Peyer's patch (tissue), 4 donors: Measurements from ENCODE around the gene TEX26. TPM values are rescaled to one million over a fixed set of nuclear protein-coding genes. Genes with fewer than 3 reads are reported as not detected.

Experiments
- DNase-seq, 3 donors: peaks; one replicate each; pipeline ENCODE4 v3.0.0-alpha.2; 2017 to 2019
- H3K27ac ChIP-seq, 4 donors: fragments of 200-600 bp; sonication (generic); one replicate each; pipeline ENCODE4 v1.5.1; 2016 to 2019
- H3K27me3 ChIP-seq, 2 donors: fragments of 200-600 bp; sonication (generic); one replicate each; pipeline ENCODE4 v1.5.1; 2019
- H3K36me3 ChIP-seq, 3 donors: fragments of 200-600 bp; sonication (generic); one replicate each; pipeline ENCODE4 v1.5.1; 2016 to 2019
- H3K4me1 ChIP-seq, 4 donors: fragments of 200-600 bp; sonication (generic); one replicate each; pipeline ENCODE4 v1.5.1; 2016 to 2019
- H3K4me3 ChIP-seq, 4 donors: fragments of 200-600 bp; sonication (generic); 1 replicate in 3 of 4; 2 replicates in 1 of 4; pipeline ENCODE4 v1.5.1; 2016 to 2019; ENCODE audit warnings: mild to moderate bottlenecking in 1 of 4
- H3K9me3 ChIP-seq, 4 donors: fragments of 200-600 bp; sonication (generic); one replicate each; pipeline ENCODE4 v1.5.1; 2016 to 2019; ENCODE audit warnings: mild to moderate bottlenecking in 1 of 4
- POLR2A ChIP-seq, 2 donors: fragments of 450-650 bp; IDR thresholded peaks; one replicate each; pipeline ENCODE4 v1.5.1; 2017; ENCODE audit warnings: antibody characterized with exemption in 2 of 2, mild to moderate bottlenecking in 2 of 2, moderate library complexity in 2 of 2
- total RNA-seq, 4 donors: library from RNA; depleted of rRNA; stranded (reverse); fragments of >200 nt; gene quantifications; one replicate each; pipeline ENCODE4 v1.1.0, GENCODE V29; 2016
- TF ChIP-seq, protein P1 (sequence below), 6 experiments: fragments of 450-650 bp in 4 of 6; fragments of 200-600 bp in 2 of 6; sonication (generic) in 1 of 6; IDR thresholded peaks; one replicate each; pipeline ENCODE4 v1.5.1; 2017 to 2019; ENCODE audit warnings: antibody characterized with exemption in 6 of 6, mild to moderate bottlenecking in 3 of 6, moderate library complexity in 1 of 6

The TEX26 gene
- total RNA-seq, 4 donors from 2014 or later = not detected

- Histone ChIP-seq H3K27me3 (peaks cover 0 to 18% of the 10 kb centered on the region in 2 donors), H3K4me3 (no peak overlapping the region), H3K4me1 (peaks cover 0 to 16% (median 0%) of the 10 kb centered on the region in 4 donors), H3K9me3 (no peaks in the 10 kb centered on the region), H3K36me3 (no peaks in the 10 kb centered on the region), H3K27ac (no peak overlapping the region)
- no peak for DNase-seq
- TF ChIP-seq, protein P1, sequence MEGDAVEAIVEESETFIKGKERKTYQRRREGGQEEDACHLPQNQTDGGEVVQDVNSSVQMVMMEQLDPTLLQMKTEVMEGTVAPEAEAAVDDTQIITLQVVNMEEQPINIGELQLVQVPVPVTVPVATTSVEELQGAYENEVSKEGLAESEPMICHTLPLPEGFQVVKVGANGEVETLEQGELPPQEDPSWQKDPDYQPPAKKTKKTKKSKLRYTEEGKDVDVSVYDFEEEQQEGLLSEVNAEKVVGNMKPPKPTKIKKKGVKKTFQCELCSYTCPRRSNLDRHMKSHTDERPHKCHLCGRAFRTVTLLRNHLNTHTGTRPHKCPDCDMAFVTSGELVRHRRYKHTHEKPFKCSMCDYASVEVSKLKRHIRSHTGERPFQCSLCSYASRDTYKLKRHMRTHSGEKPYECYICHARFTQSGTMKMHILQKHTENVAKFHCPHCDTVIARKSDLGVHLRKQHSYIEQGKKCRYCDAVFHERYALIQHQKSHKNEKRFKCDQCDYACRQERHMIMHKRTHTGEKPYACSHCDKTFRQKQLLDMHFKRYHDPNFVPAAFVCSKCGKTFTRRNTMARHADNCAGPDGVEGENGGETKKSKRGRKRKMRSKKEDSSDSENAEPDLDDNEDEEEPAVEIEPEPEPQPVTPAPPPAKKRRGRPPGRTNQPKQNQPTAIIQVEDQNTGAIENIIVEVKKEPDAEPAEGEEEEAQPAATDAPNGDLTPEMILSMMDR (IDR thresholded peaks at IDR 0.05) = no peak
- no peak for TF ChIP-seq POLR2A (IDR thresholded peaks at IDR 0.05)
Measured at GRCh38 chr13:30904043-30904442, 28.4 kb upstream of the TEX26 start.

DNA sequence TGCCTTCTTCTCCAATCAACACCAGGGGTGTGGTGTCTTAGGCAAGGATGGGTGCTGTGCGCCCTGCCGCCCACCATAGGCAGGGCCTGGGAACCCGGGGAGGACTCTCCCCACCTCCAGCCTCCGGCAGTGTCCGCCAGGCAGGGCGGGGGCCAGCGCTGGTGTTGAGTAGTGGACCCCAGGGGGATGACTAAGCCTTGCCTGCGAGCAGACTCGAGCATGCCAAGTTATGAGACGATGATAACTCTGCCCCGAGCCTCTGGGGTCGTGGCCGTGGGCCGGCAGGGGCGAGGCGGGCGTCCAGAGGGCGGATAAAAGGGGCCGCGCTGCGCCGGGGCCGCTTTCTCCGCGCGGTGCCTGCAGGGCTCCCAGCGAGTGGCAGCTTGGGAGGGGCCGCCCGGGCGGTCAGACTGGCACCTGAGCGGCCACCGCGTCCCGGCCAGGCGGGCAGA, 26.5 kb upstream of the TEX26 start, which contains the start of gene MEDAG:
Gene MEDAG (plus strand): TSS at position 340 of the 452 bp plus-strand sequence. CDS start 245 bp downstream, outside the sequence.
- Histone ChIP-seq H3K4me3 (peak within 1 kb of the TSS in 3 of 4 donors; percentile 24 to 46 (median 34)), H3K27me3 (peaks cover 0 to 18% of the 10 kb centered on the region in 2 donors), H3K36me3 (no peaks in the 10 kb centered on the region), H3K9me3 (no peaks in the 10 kb centered on the region), H3K4me1 (peaks cover 0 to 16% (median 0%) of the 10 kb centered on the region in 4 donors), H3K27ac (peak within 1 kb of the TSS; percentile 25 to 75 (median 46))
- TF ChIP-seq, protein P1 (IDR thresholded peaks at IDR 0.05) = no peak
- no peak for TF ChIP-seq POLR2A (IDR thresholded peaks at IDR 0.05)
- peak in 1 of 3 donors; percentile 57 for DNase-seq

GRCh38 chr13:30906411-30907051, 25.9 kb upstream of the TEX26 start:
- Histone ChIP-seq H3K27ac (peak overlapping the region; percentile 25 to 75 (median 46)), H3K27me3 (peaks cover 0 to 18% of the 10 kb centered on the region in 2 donors), H3K4me3 (peak overlapping the region in 3 of 4 donors; percentile 24 to 46 (median 34)), H3K4me1 (peaks cover 0 to 16% (median 0%) of the 10 kb centered on the region in 4 donors), H3K9me3 (no peaks in the 10 kb centered on the region), H3K36me3 (no peaks in the 10 kb centered on the region)
- no peak for TF ChIP-seq POLR2A (IDR thresholded peaks at IDR 0.05)
- TF ChIP-seq, protein P1 (IDR thresholded peaks at IDR 0.05) = no peak
- DNase-seq = no peak

- H3K27me3 ChIP-seq = peaks cover 0 to 18% of the 10 kb centered on the region in 2 donors
- H3K9me3 ChIP-seq = no peaks in the 10 kb centered on the region
- H3K4me1 ChIP-seq = peaks cover 0 to 16% (median 0%) of the 10 kb centered on the region in 4 donors
- TF ChIP-seq, protein P1 (IDR thresholded peaks at IDR 0.05) = no peak
- no peak for TF ChIP-seq POLR2A (IDR thresholded peaks at IDR 0.05)
- H3K27ac ChIP-seq = peak overlapping the region in 2 of 4 donors; percentile 25 to 27
- DNase-seq = no peak
- no peaks in the 10 kb centered on the region for H3K36me3 ChIP-seq
- H3K4me3 ChIP-seq = peak overlapping the region in 3 of 4 donors; percentile 24 to 46 (median 34)
Measured at GRCh38 chr13:30907121-30907861, 25.2 kb upstream of the TEX26 start.

- Histone ChIP-seq H3K27me3 (peaks cover 0 to 18% of the 10 kb centered on the region in 2 donors), H3K4me1 (peaks cover 0 to 16% (median 0%) of the 10 kb centered on the region in 4 donors), H3K36me3 (no peaks in the 10 kb centered on the region), H3K4me3 (no peak overlapping the region), H3K27ac (no peak overlapping the region), H3K9me3 (no peaks in the 10 kb centered on the region)
- no peak for DNase-seq
- TF ChIP-seq POLR2A (IDR thresholded peaks at IDR 0.05) = no peak
- TF ChIP-seq, protein P1 (IDR thresholded peaks at IDR 0.05) = no peak
Measured at GRCh38 chr13:30908416-30908980, 24.0 kb upstream of the TEX26 start.
